NB4 (cell line): ENCODE measurements around the gene NOL6.

Experiments used
- DNase-seq: peaks from one replicate; pipeline ENCODE4 v3.0.0; 2010; ENCODE audit warnings: low read depth
- H3K4me3 ChIP-seq: one replicate; pipeline ENCODE4 v1.5.1; 2011; ENCODE audit warnings: mild to moderate bottlenecking, low read depth, low read length, moderate library complexity
- CTCF ChIP-seq: IDR thresholded peaks from one replicate; pipeline ENCODE4 v1.5.1; 2012; ENCODE audit warnings: low read depth, low read length
- MYC ChIP-seq: IDR thresholded peaks from 2 replicates; pipeline ENCODE4 v1.6.1; 2011; ENCODE audit warnings: low read depth, low read length
- POLR2A ChIP-seq: IDR thresholded peaks from 2 replicates; pipeline ENCODE4 v1.6.1; 2011; ENCODE audit warnings: mild to moderate bottlenecking; ENCODE audit not compliant: insufficient read length; ENCODE audit errors: extremely low read depth
- TF ChIP-seq, protein P1 (sequence below): IDR thresholded peaks from 2 replicates; pipeline ENCODE4 v1.6.1; 2011; ENCODE audit warnings: low read depth, low read length

The NOL6 gene

DNA sequence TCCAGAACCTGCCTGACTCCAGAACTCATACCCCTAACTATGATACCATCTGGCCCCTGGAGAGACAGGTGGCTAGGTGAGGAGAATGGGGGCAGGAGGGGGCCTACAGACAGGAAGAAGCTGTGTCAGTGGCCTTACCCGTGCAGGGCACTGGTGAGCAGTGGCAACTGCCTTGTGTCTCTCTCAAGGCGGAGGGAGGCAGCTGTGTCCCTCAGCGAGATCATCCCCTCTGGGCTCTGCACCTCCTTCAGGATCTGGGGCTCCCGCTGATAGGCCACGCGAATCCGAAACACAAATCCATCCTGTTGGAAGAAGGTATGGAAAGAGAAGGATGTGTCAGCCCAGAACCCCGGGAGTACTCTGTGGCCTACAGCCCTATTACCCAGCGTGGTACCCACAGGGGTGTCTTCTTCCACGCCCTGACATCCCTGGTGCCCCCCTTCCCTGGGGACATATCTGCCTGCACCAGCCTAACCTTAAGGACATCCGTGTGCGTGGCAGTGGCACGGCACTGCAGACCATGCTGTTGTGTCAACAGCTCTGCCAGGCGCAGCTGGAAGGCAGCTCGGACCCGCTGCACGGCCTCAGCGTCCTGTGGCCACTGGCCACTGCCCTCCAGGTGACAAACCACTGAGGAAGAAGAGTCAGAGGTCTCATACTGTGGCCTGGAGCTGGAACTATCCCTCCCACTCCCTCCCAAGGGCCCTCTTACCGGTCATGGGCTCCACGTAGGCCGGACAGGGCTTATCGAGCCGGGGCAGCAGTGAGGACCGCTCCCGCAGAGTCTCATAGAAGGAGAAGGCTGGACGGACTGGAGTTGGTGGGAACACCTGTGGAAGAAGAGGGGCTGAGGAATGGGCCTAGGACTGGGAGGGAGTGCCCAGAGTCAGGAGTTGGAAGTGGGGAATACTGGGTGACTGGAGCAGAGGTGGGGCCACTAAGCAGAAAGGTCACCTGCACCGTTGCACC is 7.8 kb downstream of the NOL6 start:
- no peak overlapping the region for H3K4me3 ChIP-seq
- DNase-seq: no peak
- no peak for TF ChIP-seq POLR2A
- no peak for TF ChIP-seq MYC
- TF ChIP-seq, protein P1, sequence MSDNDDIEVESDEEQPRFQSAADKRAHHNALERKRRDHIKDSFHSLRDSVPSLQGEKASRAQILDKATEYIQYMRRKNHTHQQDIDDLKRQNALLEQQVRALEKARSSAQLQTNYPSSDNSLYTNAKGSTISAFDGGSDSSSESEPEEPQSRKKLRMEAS: no peak
- TF ChIP-seq CTCF: no peak

- no peak overlapping the region for H3K4me3 ChIP-seq
- no peak for TF ChIP-seq MYC
- TF ChIP-seq CTCF: no peak
- no peak for TF ChIP-seq POLR2A
- TF ChIP-seq, protein P1: no peak
- DNase-seq: no peak
Observed at GRCh38 chr9:33465096-33465495, 8.6 kb downstream of the NOL6 start.

GRCh38 chr9:33464045-33464636 is 9.6 kb downstream of the NOL6 start:
- DNase-seq: no peak
- H3K4me3 ChIP-seq: no peak overlapping the region
- TF ChIP-seq MYC (no peak), POLR2A (no peak)

- TF ChIP-seq POLR2A (no peak), CTCF (no peak), MYC (no peak)
- TF ChIP-seq, protein P1: no peak
- no peak overlapping the region for H3K4me3 ChIP-seq
- DNase-seq: no peak
Observed at GRCh38 chr9:33463151-33463550, 10.6 kb downstream of the NOL6 start.

DNA sequence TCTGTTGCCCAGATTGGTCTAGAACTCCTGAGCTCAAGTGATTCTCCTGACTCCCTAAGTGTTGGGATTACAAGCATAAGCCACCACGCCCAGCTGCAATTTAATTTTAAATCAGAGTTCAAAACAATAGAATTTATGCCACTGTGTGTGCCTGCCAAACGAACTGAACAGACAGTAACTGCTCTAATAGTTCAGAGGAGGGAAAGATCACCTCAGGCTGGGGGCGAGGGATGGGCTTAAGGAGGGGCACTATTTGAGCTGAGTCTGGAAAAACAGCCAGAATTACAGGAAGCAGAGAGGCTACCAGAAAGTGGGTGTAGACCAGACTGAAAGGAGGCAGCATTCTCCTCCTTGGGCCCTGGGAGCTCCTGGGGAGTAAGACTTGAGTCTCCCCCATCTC is 12.2 kb downstream of the NOL6 start:
- no peak overlapping the region for H3K4me3 ChIP-seq
- TF ChIP-seq MYC: no peak
- TF ChIP-seq POLR2A: no peak
- TF ChIP-seq CTCF: no peak
- TF ChIP-seq, protein P1: no peak
- no peak for DNase-seq

GRCh38 chr9:33460854-33461253 is 12.9 kb downstream of the NOL6 start:
- no peak for DNase-seq
- TF ChIP-seq POLR2A: no peak
- TF ChIP-seq CTCF: no peak
- no peak overlapping the region for H3K4me3 ChIP-seq
